GM12878 (cell line): ENCODE results near the gene PRPSAP1. TPM values are rescaled to one million over a fixed set of nuclear protein-coding genes. Genes with fewer than 3 reads are reported as not detected.

Experiments used
- ATAC-seq: fragments of 200-7000 bp; cut with Tn5 transposase; 3 replicates; pipeline ENCODE4 v1.9.1; 2020; ENCODE audit warnings: mild to moderate bottlenecking, moderate library complexity
- BruUV-seq: library from RNA; stranded (reverse); fragments of 400-500 nt; replicated peaks from 2 replicates; lab custom pipeline; 2021; lab: Mats Ljungman, UMichigan
- CTCF ChIA-PET: fragments of 300-600 bp; sonication (Branson Sonifier 250); formaldehyde crosslinking; extraction: SDS; loops from one replicate; lab custom pipeline; 2021; ENCODE audit warnings: inconsistent platforms; lab: Yijun Ruan, JAX
- POLR2A ChIA-PET: fragments of 350-600 bp; formaldehyde crosslinking; extraction: SDS; loops from one replicate; lab custom pipeline; 2021; ENCODE audit warnings: inconsistent platforms; lab: Charles Lee
- RAD21 ChIA-PET: fragments of 300-600 bp; sonication (Branson Sonifier 250); formaldehyde crosslinking; loops from one replicate; lab custom pipeline; 2023; ENCODE audit warnings: antibody characterized with exemption; ENCODE audit not compliant: unreplicated experiment; lab: Charles Lee
- SMC1A ChIA-PET: fragments of 300-600 bp; sonication (Branson Sonifier 250); formaldehyde crosslinking; loops from one replicate; lab custom pipeline; 2023; ENCODE audit not compliant: unreplicated experiment, uncharacterized antibody; lab: Charles Lee
- DNase-seq: peaks from one replicate; pipeline ENCODE4 v3.0.0-alpha.2; 2011; ENCODE audit warnings: low read depth, low spot score
- FAIRE-seq: peaks from 3 replicates; lab custom pipeline; 2011; peaks lifted over from hg19 to GRCh38; lab: Jason Lieb, UNC
- H2AFZ ChIP-seq: 2 replicates; pipeline ENCODE4 v1.6.0; 2011; ENCODE audit warnings: low read depth, low read length, control low read depth; ENCODE audit not compliant: control insufficient read depth
- H3K27ac ChIP-seq: 2 replicates; pipeline ENCODE4 v1.5.1; 2011; ENCODE audit warnings: control low read depth; ENCODE audit not compliant: control insufficient read depth, insufficient read depth
- H3K27me3 ChIP-seq, 2 experiments: replicated peaks in 1 of 2; 2 replicates each; pipeline versions ENCODE4 v1.6.0 to v1.6.1; 2011; ENCODE audit warnings: low read length in 1 of 2; ENCODE audit not compliant: control insufficient read depth in 2 of 2, insufficient read depth in 2 of 2
- H3K36me3 ChIP-seq, 2 experiments: 2 replicates each; pipeline ENCODE4 v1.5.1; 2011; ENCODE audit warnings: low read length in 1 of 2; ENCODE audit not compliant: control insufficient read depth in 2 of 2, insufficient read depth in 2 of 2
- H3K4me1 ChIP-seq: 2 replicates; pipeline ENCODE4 v1.6.1; 2011; ENCODE audit warnings: mild to moderate bottlenecking, low read length, moderate library complexity, mixed read lengths; ENCODE audit not compliant: control insufficient read depth, insufficient read depth
- H3K4me2 ChIP-seq: 2 replicates; pipeline ENCODE4 v1.6.0; 2011; ENCODE audit warnings: control low read depth; ENCODE audit not compliant: control insufficient read depth, insufficient read depth
- H3K4me3 ChIP-seq: fragments of 200-600 bp; sonication (generic); 2 replicates; pipeline ENCODE4 v1.5.1; 2016
- H3K79me2 ChIP-seq: 2 replicates; pipeline ENCODE4 v1.6.0; 2011; ENCODE audit warnings: low read length; ENCODE audit not compliant: control insufficient read depth, insufficient read depth
- H3K9ac ChIP-seq: 2 replicates; pipeline ENCODE4 v1.8.0; 2011; ENCODE audit warnings: low read length, control low read depth, mixed read lengths; ENCODE audit not compliant: control insufficient read depth, insufficient read depth
- H3K9me3 ChIP-seq: replicated peaks from 3 replicates; pipeline ENCODE4 v1.5.1; 2011; ENCODE audit warnings: mild to moderate bottlenecking, low read length; ENCODE audit not compliant: control insufficient read depth, insufficient read depth
- H4K20me1 ChIP-seq: 2 replicates; pipeline ENCODE4 v1.6.0; 2011; ENCODE audit not compliant: control insufficient read depth, insufficient read depth
- BHLHE40 ChIP-seq, 2 experiments: fragments of 450-650 bp in 1 of 2; IDR thresholded peaks; 2 replicates each; pipeline ENCODE4 v1.6.1; 2011 to 2017; ENCODE audit warnings: low read depth in 2 of 2, borderline replicate concordance in 1 of 2, improper control_type of control experiment in 1 of 2, low read length in 1 of 2, mild to moderate bottlenecking in 1 of 2
- CHD1 ChIP-seq: IDR thresholded peaks from 2 replicates; pipeline ENCODE4 v1.6.1; 2012; ENCODE audit warnings: low read depth, low read length, improper control_type of control experiment
- CHD4 ChIP-seq: fragments of 200-600 bp; sonication (generic); IDR thresholded peaks from 2 replicates; pipeline ENCODE4 v1.6.1; 2016; ENCODE audit warnings: mild to moderate bottlenecking
- HSF1 ChIP-seq: fragments of 150-350 bp; IDR thresholded peaks from 2 replicates; pipeline ENCODE4 v1.6.1; 2014; ENCODE audit warnings: mild to moderate bottlenecking, low read depth, low read length
- LARP7 ChIP-seq: fragments of 450-650 bp; IDR thresholded peaks from 2 replicates; pipeline ENCODE4 v1.6.1; 2017; ENCODE audit warnings: mild to moderate bottlenecking
- PAX5 ChIP-seq: IDR thresholded peaks from 2 replicates; pipeline ENCODE4 v1.6.1; 2011; ENCODE audit warnings: low read depth, low read length, borderline replicate concordance
- POLR2AphosphoS2 ChIP-seq: IDR thresholded peaks from 2 replicates; pipeline ENCODE4 v1.6.1; 2011; ENCODE audit warnings: low read depth, mild to moderate bottlenecking, low read length, improper control_type of control experiment, moderate library complexity
- POLR2AphosphoS5 ChIP-seq: IDR thresholded peaks from 2 replicates; pipeline ENCODE4 v1.6.1; 2011; ENCODE audit warnings: mild to moderate bottlenecking, low read length, inconsistent platforms
- PRDM15 ChIP-seq: fragments of 450-650 bp; formaldehyde crosslinking; IDR thresholded peaks from 2 replicates; pipeline ENCODE4 v1.4.0; 2020; ENCODE audit warnings: mild to moderate bottlenecking, moderate library complexity
- RELA ChIP-seq: fragments of 450-650 bp; IDR thresholded peaks from 2 replicates; pipeline ENCODE4 v1.8.0; 2014; ENCODE audit warnings: borderline replicate concordance; ENCODE audit not compliant: partially characterized antibody
- TCF3 ChIP-seq: IDR thresholded peaks from 2 replicates; pipeline ENCODE4 v1.6.1; 2012; ENCODE audit warnings: low read depth, mild to moderate bottlenecking, low read length, borderline replicate concordance; ENCODE audit not compliant: insufficient read depth
- WRNIP1 ChIP-seq: IDR thresholded peaks from 2 replicates; pipeline ENCODE4 v1.6.1; 2011; ENCODE audit warnings: low read depth, low read length, improper control_type of control experiment, borderline replicate concordance
- YY1 ChIP-seq: IDR thresholded peaks from 2 replicates; pipeline ENCODE4 v1.6.1; 2011; ENCODE audit warnings: low read depth, mild to moderate bottlenecking, low read length
- ZNF24 ChIP-seq: fragments of 450-650 bp; IDR thresholded peaks from 2 replicates; pipeline ENCODE4 v1.6.1; 2017; ENCODE audit warnings: antibody characterized with exemption, mild to moderate bottlenecking
- WGBS: methylation state at CpG from one replicate; pipeline ENCODE4 v1.1.6; 2016; ENCODE audit warnings: low lambda C conversion rate; ENCODE audit not compliant: insufficient replicate concordance, insufficient coverage; ENCODE audit errors: missing lambda C conversion rate; 5-methylcytosine and 5-hydroxymethylcytosine counted together
- in situ Hi-C: fragments of 300-500 bp; cut with MboI; formaldehyde crosslinking; loops from 9 replicates; pipeline ENCODE4 v1.14.3; 2018; ENCODE audit warnings: mixed read lengths
- intact Hi-C: fragments of 100-400 bp; cut with micrococcal nuclease; formaldehyde crosslinking; loops from one replicate; pipeline ENCODE4 v1.14.2; 2022; ENCODE audit not compliant: unreplicated experiment
- polyA plus RNA-seq, 11 experiments: library from polyadenylated mRNA; depleted of rRNA in 4 of 11; unstranded in 6 of 11; stranded (reverse) in 5 of 11; fragments of >200 nt; fragmentation: Nextera tagmentation in 4 of 11; fragmentation: Illumina TruSeq in 1 of 11; extraction: Ambion mirVana in 4 of 11; extraction: Trizol in 1 of 11; gene quantifications; 1 replicate in 1 of 11; 2 replicates in 10 of 11; pipeline versions ENCODE4 v1.2.1 to v1.2.3, GENCODE V29; 2011 to 2016; ENCODE audit warnings: inconsistent platforms in 2 of 11, missing spikeins in 2 of 11, low read depth in 1 of 11
- total RNA-seq, 4 experiments: library from RNA; depleted of rRNA in 3 of 4; stranded (reverse); fragments of >200 nt in 3 of 4; fragmentation: Illumina TruSeq in 1 of 4; extraction: Trizol in 1 of 4; gene quantifications; 2 replicates each; pipeline versions ENCODE4 v1.2.1 to v1.2.3, GENCODE V29; 2013 to 2021
- TF ChIP-seq, protein P1 (sequence below): fragments of 450-650 bp; IDR thresholded peaks from 2 replicates; pipeline ENCODE4 v1.6.1; 2017; ENCODE audit warnings: borderline replicate concordance

The PRPSAP1 gene
- total and polyA plus RNA-seq, 10 of the 15 experiments (the other 5 are each of a cell fraction or from before 2014, with no cell fraction given), result 15.8 to 84.2 (median 44.2) TPM

- peaks cover 48% of the 10 kb centered on the region for H3K4me1 ChIP-seq
- no TSS peak for BruUV-seq
- intact Hi-C loops (no loop called here), in situ Hi-C loops (loop anchor here (25.0 kb wide), 2 partner anchors 1191 to 1891 kb away; partner anchors contain the start of gene SYNGR2)
- H3K9me3 ChIP-seq, result no peaks in the 10 kb centered on the region
- ChIA-PET POLR2A (interaction anchor here (1.0 to 17.9 kb wide), 6 partner anchors 9 to 85 kb away, joined by 3 to 427 read pairs (median 44); partner anchors contain the start of genes RNF157 and UBALD2), SMC1A (interaction anchor here (0.8 to 10.2 kb wide), 12 partner anchors 9 to 146 kb away, joined by 3 to 152 read pairs (median 6); partner anchors contain the start of gene UBALD2), CTCF (interaction anchor here (1.2 to 10.6 kb wide), 6 partner anchors 9 to 146 kb away, joined by 3 to 160 read pairs (median 8); no protein-coding TSS in a partner anchor), RAD21 (interaction anchor here (0.8 to 18.5 kb wide), 9 partner anchors 8 to 148 kb away, joined by 3 to 419 read pairs (median 18); partner anchors contain the start of gene UBALD2)
- ATAC-seq (peak; percentile 8), DNase-seq (no peak), FAIRE-seq (peak; percentile 78)
- H3K79me2 ChIP-seq, result peaks cover 63% of the 10 kb centered on the region
- H3K27me3 ChIP-seq, result no peaks in the 10 kb centered on the region
- H2AFZ ChIP-seq, result no peak overlapping the region
- no peaks in the 10 kb centered on the region; a peak in 1 of 4 replicates for H3K36me3 ChIP-seq
- H3K9ac ChIP-seq, result peak overlapping the region; percentile 99
- peak overlapping the region; percentile 99 for H3K4me2 ChIP-seq
- H3K27ac ChIP-seq, result peak overlapping the region; percentile 99
- H3K4me3 ChIP-seq, result peak overlapping the region; percentile 85
- 4% methylated on average over 12 of the region's 14 CpGs for WGBS
- H4K20me1 ChIP-seq, result no peaks in the 10 kb centered on the region
- TF ChIP-seq HSF1 (no peak), PAX5 (0 out of 2 replicates have a peak, but pooled peaks have one; percentile 19), WRNIP1 (0 out of 2 replicates have a peak, but pooled peaks have one; percentile 86), ZNF24 (no peak), POLR2AphosphoS5 (peak; percentile 92), CHD1 (peak; percentile 65; the same call in 1 of the 2 replicates), POLR2AphosphoS2 (peak; percentile 53; the same call in 1 of the 2 replicates), LARP7 (peak; percentile 50; the same call in 1 of the 2 replicates), PRDM15 (CRISPR knock-in tag) (peak; percentile 13; the same call in 1 of the 2 replicates), TCF3 (peak; percentile 28; the same call in 1 of the 2 replicates), CHD4 (no peak), YY1 (peak; percentile 85), RELA (no peak), BHLHE40 (IDR thresholded peaks at IDR 0.05; ENCODE audit: borderline replicate concordance in 1 of 2, low read depth in 2 of 2, low read length in 1 of 2) (peak in 1 of 2 experiments; percentile 14; a peak in 1 of 4 replicates)
- TF ChIP-seq, protein P1, sequence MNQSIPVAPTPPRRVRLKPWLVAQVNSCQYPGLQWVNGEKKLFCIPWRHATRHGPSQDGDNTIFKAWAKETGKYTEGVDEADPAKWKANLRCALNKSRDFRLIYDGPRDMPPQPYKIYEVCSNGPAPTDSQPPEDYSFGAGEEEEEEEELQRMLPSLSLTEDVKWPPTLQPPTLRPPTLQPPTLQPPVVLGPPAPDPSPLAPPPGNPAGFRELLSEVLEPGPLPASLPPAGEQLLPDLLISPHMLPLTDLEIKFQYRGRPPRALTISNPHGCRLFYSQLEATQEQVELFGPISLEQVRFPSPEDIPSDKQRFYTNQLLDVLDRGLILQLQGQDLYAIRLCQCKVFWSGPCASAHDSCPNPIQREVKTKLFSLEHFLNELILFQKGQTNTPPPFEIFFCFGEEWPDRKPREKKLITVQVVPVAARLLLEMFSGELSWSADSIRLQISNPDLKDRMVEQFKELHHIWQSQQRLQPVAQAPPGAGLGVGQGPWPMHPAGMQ, result no peak
Measured at GRCh38 chr17:76270770-76271668, 82.7 kb downstream of the PRPSAP1 start.
